ENCODE results near the gene B4GALNT3. TPM values are rescaled to one million over a fixed set of nuclear protein-coding genes. Genes with fewer than 3 reads are reported as not detected.
A peak's percentile ranks its signal among the peaks of the same experiment; 100 is the strongest.

Gene B4GALNT3
- total RNA-seq, 1 donor from 2014 or later = 32.5 TPM

DNA sequence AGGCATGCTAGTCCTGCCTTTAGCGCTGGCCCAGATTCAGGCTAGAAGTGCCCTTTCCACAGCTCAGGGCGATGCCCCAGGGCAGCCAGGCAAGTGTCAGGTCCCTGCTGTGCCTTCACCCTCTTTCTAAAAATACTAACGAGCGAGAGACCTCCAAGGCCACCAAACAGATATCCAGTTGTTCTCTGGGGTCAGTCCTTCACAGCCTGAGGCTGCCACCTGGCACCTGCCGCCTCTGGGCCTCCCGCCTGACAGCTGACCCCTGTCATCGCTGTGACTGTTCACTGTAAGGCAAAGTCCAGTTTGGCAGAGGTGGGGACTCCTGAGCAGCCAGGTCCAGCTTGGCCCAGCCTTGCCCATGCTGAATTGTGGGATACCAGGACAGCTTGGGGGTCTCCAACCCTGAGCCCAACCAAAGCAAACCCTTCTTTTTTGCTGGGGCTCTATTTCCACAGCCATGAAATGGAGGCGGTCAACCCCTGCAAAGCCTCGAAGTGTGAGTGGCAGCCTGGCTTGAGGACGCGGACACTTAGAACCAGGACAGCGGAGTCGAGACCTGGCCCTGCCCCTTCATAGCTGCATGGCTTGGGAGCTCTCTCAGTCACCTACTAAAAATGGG is 123.6 kb downstream of the B4GALNT3 start:
- TF ChIP-seq, protein P1, sequence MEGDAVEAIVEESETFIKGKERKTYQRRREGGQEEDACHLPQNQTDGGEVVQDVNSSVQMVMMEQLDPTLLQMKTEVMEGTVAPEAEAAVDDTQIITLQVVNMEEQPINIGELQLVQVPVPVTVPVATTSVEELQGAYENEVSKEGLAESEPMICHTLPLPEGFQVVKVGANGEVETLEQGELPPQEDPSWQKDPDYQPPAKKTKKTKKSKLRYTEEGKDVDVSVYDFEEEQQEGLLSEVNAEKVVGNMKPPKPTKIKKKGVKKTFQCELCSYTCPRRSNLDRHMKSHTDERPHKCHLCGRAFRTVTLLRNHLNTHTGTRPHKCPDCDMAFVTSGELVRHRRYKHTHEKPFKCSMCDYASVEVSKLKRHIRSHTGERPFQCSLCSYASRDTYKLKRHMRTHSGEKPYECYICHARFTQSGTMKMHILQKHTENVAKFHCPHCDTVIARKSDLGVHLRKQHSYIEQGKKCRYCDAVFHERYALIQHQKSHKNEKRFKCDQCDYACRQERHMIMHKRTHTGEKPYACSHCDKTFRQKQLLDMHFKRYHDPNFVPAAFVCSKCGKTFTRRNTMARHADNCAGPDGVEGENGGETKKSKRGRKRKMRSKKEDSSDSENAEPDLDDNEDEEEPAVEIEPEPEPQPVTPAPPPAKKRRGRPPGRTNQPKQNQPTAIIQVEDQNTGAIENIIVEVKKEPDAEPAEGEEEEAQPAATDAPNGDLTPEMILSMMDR (conservative IDR thresholded peaks at IDR 0.05) = peak; percentile 42
- H3K4me1 Mint-ChIP-seq (ENCODE audit: unreplicated experiment) = peaks cover 12% of the 10 kb centered on the region
- no peak overlapping the region for H3K27ac Mint-ChIP-seq
- H3K36me3 Mint-ChIP-seq = peaks cover 3% of the 10 kb centered on the region
- no peak overlapping the region for H3K4me3 Mint-ChIP-seq
- H3K27me3 Mint-ChIP-seq = peaks cover 7% of the 10 kb centered on the region
- DNase-seq (ENCODE audit: extremely low spot score, unreplicated experiment) = no peak
- H3K9me3 Mint-ChIP-seq = no peaks in the 10 kb centered on the region

DNA sequence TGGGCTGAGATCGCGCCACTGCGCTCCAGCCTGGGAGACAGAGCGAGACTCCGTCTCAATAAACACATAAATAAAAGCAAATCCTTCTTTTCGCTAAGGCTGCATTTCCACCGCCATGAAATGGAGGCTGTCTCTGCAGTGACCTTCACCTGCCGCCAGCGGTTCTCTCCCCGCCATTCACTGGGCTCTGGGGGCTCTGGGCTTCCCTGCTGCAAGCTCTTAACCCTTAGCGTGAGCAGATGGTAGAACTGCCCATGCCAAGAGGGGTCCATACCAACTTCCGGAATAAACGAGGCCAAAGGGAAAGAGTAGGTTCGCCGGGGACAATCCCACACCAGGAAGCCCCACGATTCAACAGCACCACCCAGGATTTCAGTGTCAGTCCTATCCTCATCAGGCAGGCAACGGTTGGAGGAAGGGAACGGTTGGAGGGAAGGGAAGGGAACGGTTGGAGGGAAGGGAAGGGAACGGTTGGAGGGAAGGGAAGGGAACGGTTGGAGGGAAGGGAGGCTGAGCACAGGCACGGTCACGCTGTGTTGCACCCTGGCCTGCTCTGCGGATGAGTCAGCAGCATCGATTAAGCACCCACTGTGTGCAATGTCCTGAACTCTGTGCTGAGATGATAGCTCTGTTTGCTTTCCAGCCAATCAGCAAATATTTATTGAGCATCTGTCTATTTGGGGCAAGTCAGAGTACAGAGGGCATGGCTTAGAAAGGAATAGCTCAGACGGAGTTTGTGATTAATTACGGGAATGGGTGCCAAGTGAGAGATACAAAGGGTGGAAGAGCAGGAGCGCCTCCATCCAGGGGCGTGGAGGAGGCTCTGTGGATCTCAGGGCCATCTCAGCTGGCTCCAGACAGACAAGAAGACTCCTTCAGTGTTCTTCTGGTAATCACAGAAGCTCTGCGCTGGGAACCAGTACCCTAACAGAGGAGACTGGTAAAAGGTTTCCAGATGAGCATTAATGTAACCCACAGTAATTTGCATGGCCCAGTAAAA is 125.6 kb downstream of the B4GALNT3 start:
- Mint-ChIP-seq H3K27me3 (peaks cover 8% of the 10 kb centered on the region), H3K27ac (no peak overlapping the region), H3K9me3 (no peaks in the 10 kb centered on the region), H3K4me3 (no peak overlapping the region), H3K36me3 (peaks cover 3% of the 10 kb centered on the region), H3K4me1 (ENCODE audit: unreplicated experiment) (no peaks in the 10 kb centered on the region)
- TF ChIP-seq, protein P1 (conservative IDR thresholded peaks at IDR 0.05) = no peak
- DNase-seq (ENCODE audit: extremely low spot score, unreplicated experiment) = no peak

DNA sequence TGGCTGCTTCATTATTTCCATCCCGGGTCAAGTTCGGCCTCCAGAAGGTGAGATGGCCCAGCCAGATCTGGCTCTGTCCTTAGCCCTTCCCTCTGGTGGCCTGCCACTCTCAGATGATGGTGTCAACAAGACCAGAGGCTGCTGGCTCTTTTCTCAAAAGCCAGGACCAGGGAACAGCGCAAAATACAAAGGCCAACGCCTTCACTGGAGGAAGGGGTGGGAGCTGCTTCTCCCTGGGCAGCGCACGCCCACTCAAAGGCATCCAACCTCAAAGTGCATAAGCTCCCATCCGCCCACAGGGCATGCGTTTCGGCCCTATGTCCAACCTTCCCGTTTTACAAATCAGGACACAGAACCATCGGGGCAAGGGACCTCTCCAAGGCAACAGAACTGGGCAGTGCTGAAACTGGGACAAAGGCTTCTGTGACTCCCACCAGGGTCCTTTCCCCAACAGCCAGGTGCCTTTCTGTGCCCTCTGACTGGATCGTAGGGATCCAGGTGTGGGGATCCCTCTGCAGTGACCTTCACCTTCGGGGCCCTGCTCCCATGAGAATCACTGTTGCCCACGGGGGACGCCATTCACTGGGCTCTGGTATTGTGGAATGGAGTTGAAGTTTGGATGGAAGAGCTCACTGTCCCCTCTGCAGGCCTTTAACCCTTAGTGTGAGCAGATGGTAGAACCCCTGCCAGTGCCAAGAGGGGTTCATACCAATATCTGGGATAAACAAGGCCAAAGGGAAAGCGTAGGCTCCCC is 126.8 kb downstream of the B4GALNT3 start:
- peaks cover 3% of the 10 kb centered on the region for H3K27me3 Mint-ChIP-seq
- TF ChIP-seq, protein P1 (conservative IDR thresholded peaks at IDR 0.05) = no peak
- H3K4me3 Mint-ChIP-seq = no peak overlapping the region
- no peak overlapping the region for H3K27ac Mint-ChIP-seq
- H3K36me3 Mint-ChIP-seq = peaks cover 3% of the 10 kb centered on the region
- no peak for DNase-seq (ENCODE audit: extremely low spot score, unreplicated experiment)
- no peaks in the 10 kb centered on the region for H3K4me1 Mint-ChIP-seq (ENCODE audit: unreplicated experiment)
- no peaks in the 10 kb centered on the region for H3K9me3 Mint-ChIP-seq

DNA sequence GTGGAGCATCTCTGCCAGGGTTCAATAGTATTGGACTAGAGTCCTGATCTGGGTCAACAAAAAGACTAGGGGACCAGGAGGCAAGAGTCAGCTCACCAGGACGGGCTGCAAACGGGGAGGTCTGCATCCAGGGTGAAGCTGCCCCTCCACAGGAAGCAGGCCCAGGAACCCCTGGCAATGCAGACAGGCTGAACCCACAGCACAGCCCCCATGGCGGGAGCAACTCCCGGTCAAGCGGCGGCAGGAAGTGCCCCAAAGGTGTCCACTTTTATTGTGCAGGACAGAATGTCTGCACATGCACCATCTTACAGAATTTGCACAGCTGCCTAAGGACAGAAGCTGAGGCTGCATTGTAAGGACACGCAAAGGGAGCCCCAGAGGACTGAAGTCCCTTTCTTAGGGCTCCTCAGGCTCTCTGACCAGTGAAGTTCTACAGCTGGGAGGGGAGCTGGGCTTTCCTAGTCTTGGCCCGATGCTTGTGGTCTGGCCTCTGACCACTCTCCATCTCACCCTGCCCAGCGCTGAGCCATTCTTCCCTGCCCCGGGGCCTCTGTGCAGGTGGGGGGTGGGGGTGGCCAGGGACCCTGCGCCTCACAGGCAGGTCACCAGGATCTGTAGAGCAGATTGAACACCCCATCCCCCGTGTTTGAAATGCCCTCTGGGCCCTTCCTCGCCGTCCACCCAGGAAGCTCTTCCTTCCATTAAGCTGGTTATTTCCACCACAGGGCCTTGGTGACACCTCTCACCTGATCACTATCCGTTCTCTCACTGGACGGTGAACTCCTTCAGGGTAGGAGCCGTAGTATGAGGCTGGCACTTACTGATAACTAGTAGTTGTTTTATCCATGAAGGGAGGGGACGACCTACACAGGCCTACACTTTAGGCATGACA is 127.6 kb downstream of the B4GALNT3 start:
- peaks cover 3% of the 10 kb centered on the region for H3K4me1 Mint-ChIP-seq (ENCODE audit: unreplicated experiment)

More for the DNA sequence above, 127.6 kb downstream of the B4GALNT3 start:
- TF ChIP-seq, protein P1 (conservative IDR thresholded peaks at IDR 0.05) = no peak
- H3K9me3 Mint-ChIP-seq = no peaks in the 10 kb centered on the region
- peaks cover 6% of the 10 kb centered on the region for H3K27me3 Mint-ChIP-seq
- no peak for DNase-seq (ENCODE audit: extremely low spot score, unreplicated experiment)
- H3K27ac Mint-ChIP-seq = no peak overlapping the region
- H3K36me3 Mint-ChIP-seq = peaks cover 3% of the 10 kb centered on the region
- H3K4me3 Mint-ChIP-seq = no peak overlapping the region

Data from type B pancreatic cell (in vitro differentiated cells).